AML-193 (cell line): ENCODE measurements around the gene CD1B.
"Not testable (repeated sequence)": the region's sequence is repeated elsewhere in the genome, so short reads cannot be mapped to it uniquely, and the experiment has no call there.

ENCODE experiments used
- DNase-seq, 2 experiments: peaks; one replicate each; lab custom pipeline; 2025; lab: John Stamatoyannopoulos, UW

Gene CD1B

GRCh38 chr1:158328426-158328825 lies 2.9 kb downstream of the CD1B start:
- no peak for DNase-seq

GRCh38 chr1:158327481-158327880 lies 3.9 kb downstream of the CD1B start:
- no peak for DNase-seq

GRCh38 chr1:158324395-158324794 lies 6.9 kb downstream of the CD1B start:
- DNase-seq: no peak

DNA sequence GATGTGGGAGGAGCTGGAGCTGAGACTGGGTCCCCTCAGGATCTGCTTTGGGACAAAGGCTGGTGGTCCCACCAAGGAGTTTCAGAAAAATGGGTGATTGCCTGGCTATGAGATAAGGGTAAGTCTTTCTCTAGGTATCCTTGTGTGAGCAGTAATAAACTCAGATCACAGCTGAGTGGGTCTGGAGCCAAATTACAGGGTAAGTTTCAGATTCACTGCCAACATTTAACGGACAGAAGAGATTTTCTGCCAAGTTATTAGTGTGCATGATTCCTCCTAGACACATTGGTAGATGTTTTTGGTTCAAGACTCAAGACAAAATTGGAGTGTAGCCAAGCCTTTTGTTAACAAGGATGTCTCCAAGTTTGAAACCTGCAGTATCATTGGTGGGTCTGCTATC lies 7.5 kb downstream of the CD1B start:
- no peak for DNase-seq

GRCh38 chr1:158311066-158311465 lies 20.3 kb downstream of the CD1B start:
- DNase-seq: no peak

DNA sequence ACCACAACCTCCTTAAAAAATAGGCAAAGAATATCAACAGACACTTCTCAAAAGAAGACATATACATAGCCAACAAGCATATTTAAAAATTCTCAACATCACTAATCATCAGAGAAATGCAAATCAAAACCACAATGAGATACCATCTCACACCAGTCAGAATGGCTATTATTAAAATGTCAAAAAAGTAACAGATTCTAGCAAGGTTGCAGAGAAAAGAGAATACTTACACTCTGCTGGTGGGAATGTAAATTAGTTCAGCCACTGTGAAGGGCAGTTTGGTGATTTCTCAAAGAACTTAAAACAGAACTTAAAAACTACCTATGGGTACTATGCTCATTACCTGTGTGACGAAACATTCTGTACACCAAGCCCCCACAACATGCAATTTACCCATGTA lies 20.7 kb downstream of the CD1B start:
- DNase-seq: no peak

DNA sequence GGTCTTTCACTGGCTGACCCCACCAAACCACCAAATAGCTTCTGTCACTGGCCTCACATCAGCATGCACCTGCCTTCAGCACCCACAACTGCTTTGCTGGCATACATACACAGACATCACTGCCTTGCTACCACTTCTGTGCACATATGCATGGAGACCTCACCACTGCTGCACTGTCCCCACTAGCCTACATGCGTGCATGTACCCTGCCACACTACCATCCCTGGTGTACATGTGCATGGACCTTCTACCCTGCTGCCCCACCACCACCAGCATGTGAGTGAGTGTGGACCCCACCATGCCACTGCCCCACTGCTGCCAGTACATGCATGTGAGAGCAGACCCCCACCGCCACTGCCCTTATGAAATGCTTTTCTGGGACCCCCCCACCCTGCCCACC lies 35.5 kb downstream of the CD1B start:
- no peak for DNase-seq

DNA sequence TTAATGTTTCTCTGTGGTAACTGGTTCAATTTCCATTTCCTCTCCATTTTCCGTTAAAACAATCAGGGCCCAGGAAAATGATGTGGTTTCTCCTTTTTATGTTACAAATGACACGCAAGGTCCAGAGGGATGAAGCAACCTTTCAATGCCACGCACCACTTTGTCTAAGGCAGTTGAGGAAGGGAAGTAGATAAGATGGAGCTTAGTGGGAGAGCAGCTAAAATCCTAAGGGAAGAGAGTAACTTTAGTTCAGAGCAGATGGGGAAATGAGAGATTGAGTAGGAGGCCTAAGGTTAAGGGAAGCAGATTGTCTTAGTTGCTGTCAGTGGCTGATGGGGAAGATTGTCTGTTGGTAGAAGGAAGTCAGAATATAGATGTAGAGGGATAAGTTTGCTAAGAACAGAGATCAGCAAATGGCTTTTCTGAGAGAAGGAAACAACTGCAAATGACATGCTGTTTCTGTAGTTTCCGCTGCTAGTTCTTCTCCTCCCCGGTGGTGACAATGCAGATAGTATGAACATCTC lies 40.9 kb downstream of the CD1B start:
- DNase-seq: peak in 1 of 2 experiments; percentile 5

GRCh38 chr1:158289811-158290210 lies 41.5 kb downstream of the CD1B start, which contains the start of gene CD1C:
Gene CD1C (plus strand): TSS chr1:158289923. CDS start chr1:158290065, 142 bp downstream.
- DNase-seq: no peak

GRCh38 chr1:158286941-158287346 lies 44.4 kb downstream of the CD1B start:
- DNase-seq: no peak

- DNase-seq: no peak
Observed at GRCh38 chr1:158286487-158286886, 44.8 kb downstream of the CD1B start.

DNA sequence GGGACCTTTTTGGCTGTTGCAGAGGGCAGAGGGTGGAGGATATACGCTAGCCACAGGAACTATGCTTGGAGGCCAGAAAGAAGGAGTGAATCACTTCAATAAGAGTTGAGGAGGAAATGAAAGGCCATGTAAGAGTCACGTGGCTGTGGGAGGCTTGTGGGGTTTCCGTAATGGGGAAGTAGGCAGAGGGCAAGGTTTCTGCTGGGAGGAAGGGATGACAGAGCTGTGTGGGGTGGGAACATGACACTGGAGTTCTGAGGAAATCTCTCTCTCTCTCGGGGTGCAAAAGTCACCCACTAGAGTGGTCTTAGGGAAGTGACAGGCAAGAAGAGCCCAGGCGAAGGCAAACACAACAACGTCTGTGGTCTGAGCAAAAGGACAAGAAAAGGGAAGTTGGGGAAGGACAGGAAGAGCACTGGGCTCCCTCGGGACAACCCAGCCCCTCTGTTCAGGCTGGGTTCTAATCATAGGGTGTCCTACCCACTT lies 45.5 kb downstream of the CD1B start:
- DNase-seq: peak; percentile 91 to 92

DNA sequence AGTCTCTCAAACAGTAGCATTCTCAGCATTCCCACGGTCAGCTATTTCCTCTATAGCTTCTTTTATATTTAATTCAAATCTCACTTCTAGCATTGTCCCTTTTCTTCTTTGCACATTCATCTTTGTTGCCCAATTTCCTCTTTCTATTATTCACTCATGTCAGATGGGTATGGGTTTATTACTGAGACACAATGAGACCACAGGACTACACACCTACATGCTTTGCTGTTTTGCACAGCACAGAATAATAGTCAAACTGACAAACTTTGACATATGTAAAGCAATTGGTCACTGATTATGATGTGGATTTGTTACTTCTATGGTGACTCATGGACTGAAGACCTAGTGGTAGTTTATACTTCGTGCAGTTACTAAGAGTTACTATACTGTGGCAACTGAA lies 47.4 kb downstream of the CD1B start:
- peak; percentile 23 to 35 for DNase-seq

DNA sequence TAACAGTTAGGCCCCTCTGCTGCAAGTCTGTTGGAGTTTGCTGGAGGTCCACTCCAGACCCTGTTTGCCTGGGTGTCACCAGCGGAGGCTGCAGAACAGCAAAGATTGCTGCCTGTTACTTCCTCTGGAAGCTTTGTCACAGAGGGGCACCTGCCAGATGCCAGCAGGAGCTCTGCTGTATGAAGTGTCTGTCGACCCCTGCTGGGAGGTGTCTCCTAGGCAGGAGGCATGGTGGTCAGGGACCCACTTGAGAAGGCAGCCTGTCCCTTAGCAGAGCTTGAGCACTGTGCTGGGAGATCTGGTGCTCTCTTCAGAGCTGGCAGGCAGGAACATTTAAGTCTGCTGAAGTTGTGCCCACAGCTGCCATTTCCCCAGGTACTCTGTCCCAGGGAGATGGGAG lies 48.9 kb downstream of the CD1B start:
- not testable (repeated sequence) for DNase-seq
